ENCODE measurements around the gene KPNA1. TPM values are rescaled to one million over a fixed set of nuclear protein-coding genes. Genes with fewer than 3 reads are reported as not detected.
A peak's percentile ranks its signal among the peaks of the same experiment; 100 is the strongest.

KPNA1 gene
- total RNA-seq (2022) (76.7 and 78.5 TPM in 2 replicates), Bru-seq, nascent RNA (percentile 92 among the genes with signal in this experiment), BruChase-seq, experiment 1, labeled RNA remaining after a 6-hour chase (percentile 84 among the genes with signal in this experiment), BruChase-seq, experiment 2, labeled RNA remaining after a 2-hour chase (percentile 82 among the genes with signal in this experiment)
- long read RNA-seq, full-length matches to known transcripts = 53 of 93 reads
- long read RNA-seq, partial matches to known transcripts = 8 of 93 reads
- long read RNA-seq, other reads (novel, unspliced or antisense) = 32 of 93 reads

GRCh38 chr3:122514123-122515019, at the start of gene KPNA1:
Gene KPNA1, minus strand, starts transcription at chr3:122514939. Its CDS starts 18,374 bp downstream, at chr3:122496565.
- no peaks in the 10 kb centered on the region for H3K27me3 Mint-ChIP-seq (ENCODE audit: unreplicated experiment)
- intact Hi-C loops (cut with micrococcal nuclease; ENCODE audit: unreplicated experiment) = loop anchor here (5.0 kb wide), 1 partner anchor 52 kb away; no protein-coding TSS in a partner anchor
- no TSS peak for BruUV-seq (replicated peaks)
- H3K4me3 Mint-ChIP-seq (ENCODE audit: low read depth, unreplicated experiment) = peak within 1 kb of the TSS; percentile 97
- peak within 1 kb of the TSS; percentile 89 for H3K27ac Mint-ChIP-seq (ENCODE audit: unreplicated experiment)
- TF ChIP-seq, protein P1, sequence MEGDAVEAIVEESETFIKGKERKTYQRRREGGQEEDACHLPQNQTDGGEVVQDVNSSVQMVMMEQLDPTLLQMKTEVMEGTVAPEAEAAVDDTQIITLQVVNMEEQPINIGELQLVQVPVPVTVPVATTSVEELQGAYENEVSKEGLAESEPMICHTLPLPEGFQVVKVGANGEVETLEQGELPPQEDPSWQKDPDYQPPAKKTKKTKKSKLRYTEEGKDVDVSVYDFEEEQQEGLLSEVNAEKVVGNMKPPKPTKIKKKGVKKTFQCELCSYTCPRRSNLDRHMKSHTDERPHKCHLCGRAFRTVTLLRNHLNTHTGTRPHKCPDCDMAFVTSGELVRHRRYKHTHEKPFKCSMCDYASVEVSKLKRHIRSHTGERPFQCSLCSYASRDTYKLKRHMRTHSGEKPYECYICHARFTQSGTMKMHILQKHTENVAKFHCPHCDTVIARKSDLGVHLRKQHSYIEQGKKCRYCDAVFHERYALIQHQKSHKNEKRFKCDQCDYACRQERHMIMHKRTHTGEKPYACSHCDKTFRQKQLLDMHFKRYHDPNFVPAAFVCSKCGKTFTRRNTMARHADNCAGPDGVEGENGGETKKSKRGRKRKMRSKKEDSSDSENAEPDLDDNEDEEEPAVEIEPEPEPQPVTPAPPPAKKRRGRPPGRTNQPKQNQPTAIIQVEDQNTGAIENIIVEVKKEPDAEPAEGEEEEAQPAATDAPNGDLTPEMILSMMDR (IDR thresholded peaks at IDR 0.05; ENCODE audit: unreplicated experiment) = no peak
- peaks cover 49% of the 10 kb centered on the region for H3K4me1 Mint-ChIP-seq (ENCODE audit: low read depth, unreplicated experiment)
- H3K9me3 Mint-ChIP-seq (ENCODE audit: low read depth, unreplicated experiment) = no peaks in the 10 kb centered on the region
- H3K36me3 Mint-ChIP-seq (ENCODE audit: insufficient read depth, unreplicated experiment) = peaks cover 20% of the 10 kb centered on the region
- CTCF ChIA-PET = interaction anchor here (0.8 to 1.1 kb wide), 3 partner anchors 19 to 122 kb away, joined by 3 to 4 read pairs (median 3); no protein-coding TSS in a partner anchor
- peak; percentile 92 for DNase-seq

DNA sequence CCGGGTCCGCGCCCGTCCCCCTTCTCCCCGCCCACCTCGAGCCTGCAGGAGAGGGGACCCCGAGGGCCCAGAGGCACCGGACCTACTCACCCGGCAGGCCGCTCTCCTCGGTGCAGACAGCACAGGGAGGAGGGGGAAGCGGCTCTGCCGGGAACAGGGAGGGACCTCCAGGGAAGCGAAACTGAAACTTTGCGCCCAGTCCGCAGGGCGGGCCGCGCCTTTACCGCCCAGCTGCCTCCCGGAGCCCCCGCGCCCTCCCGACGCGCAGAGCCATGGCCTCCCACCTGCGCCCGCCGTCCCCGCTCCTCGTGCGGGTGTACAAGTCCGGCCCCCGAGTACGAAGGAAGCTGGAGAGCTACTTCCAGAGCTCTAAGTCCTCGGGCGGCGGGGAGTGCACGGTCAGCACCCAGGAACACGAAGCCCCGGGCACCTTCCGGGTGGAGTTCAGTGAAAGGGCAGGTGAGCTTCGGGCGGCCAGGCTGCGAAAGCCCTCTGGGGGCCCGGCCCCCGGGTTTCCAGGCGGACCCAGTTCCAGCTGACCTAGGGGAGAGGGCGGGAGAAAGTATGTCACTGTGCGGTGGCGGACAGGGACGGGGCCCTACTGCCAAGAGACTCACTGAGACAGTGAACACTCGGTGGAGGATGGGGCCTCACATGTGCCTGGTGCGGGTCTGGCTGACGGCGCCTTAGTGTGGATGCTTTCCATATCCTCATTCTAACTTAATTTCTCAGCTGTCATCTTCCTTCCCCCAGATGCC, 49.6 kb upstream of the KPNA1 start, which contains the start of the genes DTX3L and PARP9:
DTX3L (plus strand) TSS at position 184 of the 758 bp plus-strand sequence; CDS start at position 273, 89 bp downstream.
PARP9 (minus strand) TSS at position 146 of the 758 bp plus-strand sequence. CDS start 4,680 bp downstream, outside the sequence.
- CTCF ChIA-PET = interaction anchor here (0.8 to 1.0 kb wide), 3 partner anchors 105 to 180 kb away, joined by 3 to 7 read pairs (median 3); partner anchors contain the start of gene FAM162A
- TF ChIP-seq, protein P1 (IDR thresholded peaks at IDR 0.05; ENCODE audit: unreplicated experiment) = no peak
- Mint-ChIP-seq H3K36me3 (ENCODE audit: insufficient read depth, unreplicated experiment) (peaks cover 34% of the 10 kb centered on the region), H3K27ac (ENCODE audit: unreplicated experiment) (peak within 1 kb of the TSS; percentile 90), H3K4me3 (ENCODE audit: low read depth, unreplicated experiment) (peak within 1 kb of the TSS; percentile 90), H3K27me3 (ENCODE audit: unreplicated experiment) (no peaks in the 10 kb centered on the region), H3K4me1 (ENCODE audit: low read depth, unreplicated experiment) (peaks cover 48% of the 10 kb centered on the region), H3K9me3 (ENCODE audit: low read depth, unreplicated experiment) (no peaks in the 10 kb centered on the region)
- peak; percentile 87 for DNase-seq
- intact Hi-C loops (cut with micrococcal nuclease; ENCODE audit: unreplicated experiment) = loop anchor here (1.0 kb wide), 1 partner anchor 115 kb away; no protein-coding TSS in a partner anchor
- BruUV-seq (replicated peaks) = no TSS peak

- intact Hi-C loops (cut with micrococcal nuclease; ENCODE audit: unreplicated experiment) = loop anchor here (1.0 kb wide), 1 partner anchor 116 kb away; no protein-coding TSS in a partner anchor
- CTCF ChIA-PET = interaction anchor here (0.9 kb wide), 1 partner anchor 179 kb away, joined by 3 read pairs; the partner anchor contains the start of gene FAM162A
- TSS peak; percentile 74 for BruUV-seq (replicated peaks)
- DNase-seq = no peak
- Mint-ChIP-seq H3K27me3 (ENCODE audit: unreplicated experiment) (no peaks in the 10 kb centered on the region), H3K4me1 (ENCODE audit: low read depth, unreplicated experiment) (peaks cover 48% of the 10 kb centered on the region), H3K27ac (ENCODE audit: unreplicated experiment) (peak overlapping the region; percentile 90), H3K4me3 (ENCODE audit: low read depth, unreplicated experiment) (peak overlapping the region; percentile 90), H3K36me3 (ENCODE audit: insufficient read depth, unreplicated experiment) (peaks cover 34% of the 10 kb centered on the region), H3K9me3 (ENCODE audit: low read depth, unreplicated experiment) (no peaks in the 10 kb centered on the region)
- TF ChIP-seq, protein P1 (IDR thresholded peaks at IDR 0.05; ENCODE audit: unreplicated experiment) = no peak
Observed at GRCh38 chr3:122563717-122564025, 48.9 kb upstream of the KPNA1 start.

Data from Calu3 (cell line).